ENCODE results near the gene FGD1.

DNA sequence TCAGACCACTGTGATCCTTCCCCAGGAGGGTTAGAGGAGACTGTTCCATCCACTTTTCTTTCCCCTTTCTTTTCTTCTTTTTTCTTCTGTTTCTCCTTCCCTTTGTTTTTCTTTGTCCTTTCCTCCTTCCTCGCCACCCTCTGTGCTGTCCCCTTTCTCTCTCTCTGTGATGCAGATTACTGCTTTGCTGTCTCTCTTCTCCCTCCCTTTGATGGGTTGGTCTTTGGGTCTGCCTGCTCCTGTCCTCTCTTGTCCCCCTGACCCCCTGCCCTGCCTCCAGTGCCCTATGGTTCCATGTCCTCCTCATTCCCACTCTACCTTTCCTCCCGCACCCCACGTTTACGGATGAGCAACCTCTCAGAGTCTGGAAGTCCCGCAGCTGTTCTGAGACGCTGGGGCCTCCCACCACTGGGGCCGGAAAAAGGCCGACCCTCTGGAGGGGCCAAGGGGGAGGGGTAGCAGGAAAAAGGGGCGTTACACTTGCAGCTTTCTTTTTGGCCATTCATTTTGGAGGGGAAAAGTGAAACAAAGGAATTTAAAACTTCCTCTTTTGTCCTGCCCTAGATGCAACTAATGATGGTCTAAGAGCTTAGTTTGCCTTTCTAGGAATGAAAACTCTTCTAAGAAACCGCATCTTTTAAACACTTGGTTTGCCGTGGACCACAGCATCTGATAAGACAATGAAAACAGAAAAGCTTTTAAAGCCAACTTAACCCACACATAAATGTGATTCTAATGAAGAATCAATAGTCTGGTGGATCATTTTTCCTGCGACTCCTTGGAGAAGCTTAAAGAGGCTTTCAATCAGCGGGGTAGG is 80.3 kb downstream of the FGD1 start:
- no peak for TF ChIP-seq GATA2 (IDR thresholded peaks at IDR 0.05; ENCODE audit: low read depth, low read length)
- no peak for TF ChIP-seq GATA3 (IDR thresholded peaks at IDR 0.05; ENCODE audit: low read depth, low read length)

All from SH-SY5Y (cell line).